Mucosa of descending colon (tissue), 3 donors: ENCODE data around the gene UNC13C. TPM values are rescaled to one million over a fixed set of nuclear protein-coding genes. Genes with fewer than 3 reads are reported as not detected.

Source experiments
- ATAC-seq: fragments of 200-7000 bp; cut with Tn5 transposase; one replicate; pipeline ENCODE4 v1.9.1; 2020; ENCODE audit warnings: mild to moderate bottlenecking, moderate library complexity
- DNase-seq, 3 donors: peaks; one replicate each; pipeline ENCODE4 v3.0.0-alpha.2; 2020
- H3K36me3 ChIP-seq: fragments of 200-600 bp; one replicate; pipeline ENCODE4 v1.8.0; 2021; ENCODE audit warnings: low read depth, mild to moderate bottlenecking
- H3K4me1 ChIP-seq: fragments of 200-600 bp; one replicate; pipeline ENCODE4 v1.8.0; 2021; ENCODE audit warnings: low read depth, mild to moderate bottlenecking
- H3K4me3 ChIP-seq: fragments of 200-600 bp; one replicate; pipeline ENCODE4 v1.8.0; 2021; ENCODE audit warnings: mild to moderate bottlenecking
- H3K9me3 ChIP-seq: fragments of 200-600 bp; one replicate; pipeline ENCODE4 v1.8.0; 2021; ENCODE audit warnings: mild to moderate bottlenecking
- intact Hi-C, 2 donors: fragments of 100-400 bp; cut with DNase I in 1 of 2; cut with micrococcal nuclease in 1 of 2; formaldehyde crosslinking; loops; one replicate each; pipeline versions ENCODE4 v1.11.0 to v1.11.1; 2022; cut with DNase I, micrococcal nuclease
- total RNA-seq, 3 donors: library from RNA; stranded (reverse); fragmentation: NEBNext Ultra II Directional in 2 of 3; extraction: Animal tissue kit (Norgen Biotek cat#: 25700) in 2 of 3; gene quantifications; one replicate each; pipeline versions ENCODE4 v1.2.1 to v1.2.4, GENCODE V29; 2021 to 2023
- TF ChIP-seq, protein P1 (sequence below): fragments of 200-600 bp; IDR thresholded peaks from one replicate; pipeline ENCODE4 v1.8.0; 2022; ENCODE audit warnings: antibody characterized with exemption, mild to moderate bottlenecking
- donor health status: DM: no; HTN: no; CAD: no; lungs with moderate emphysema.
- donor health status: DM: no; HTN: no; CAD: no.
- donor health status: DM: no; HTN: yes; CAD: no.

Gene UNC13C
- total RNA-seq, 3 donors from 2014 or later: 0.06 to 1.9 (median 0.12) TPM

DNA sequence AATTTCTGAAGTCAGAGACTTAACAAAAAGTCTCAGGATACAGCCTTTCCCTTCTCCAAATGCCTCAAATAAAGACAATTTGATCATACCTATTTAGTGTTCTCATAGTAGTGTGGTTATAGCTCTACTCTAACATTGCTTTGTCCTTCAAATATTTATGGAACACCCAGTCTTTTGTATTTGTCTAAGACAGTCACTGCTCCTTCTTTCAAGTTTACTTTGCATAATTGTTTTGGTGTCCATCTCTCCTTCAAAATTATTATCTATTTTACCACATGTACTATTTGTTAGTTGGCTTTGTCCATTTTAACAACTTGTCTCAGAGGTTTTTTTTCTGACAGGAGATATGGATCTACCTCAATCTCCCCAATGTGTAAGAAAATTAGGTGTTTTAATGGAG is 118.8 kb downstream of the UNC13C start:
- Histone ChIP-seq H3K36me3 (no peaks in the 10 kb centered on the region), H3K4me3 (no peak overlapping the region), H3K4me1 (no peaks in the 10 kb centered on the region), H3K9me3 (no peaks in the 10 kb centered on the region)
- intact Hi-C loops: no loop called here
- DNase-seq: no peak
- no peak for ATAC-seq
- TF ChIP-seq, protein P1, sequence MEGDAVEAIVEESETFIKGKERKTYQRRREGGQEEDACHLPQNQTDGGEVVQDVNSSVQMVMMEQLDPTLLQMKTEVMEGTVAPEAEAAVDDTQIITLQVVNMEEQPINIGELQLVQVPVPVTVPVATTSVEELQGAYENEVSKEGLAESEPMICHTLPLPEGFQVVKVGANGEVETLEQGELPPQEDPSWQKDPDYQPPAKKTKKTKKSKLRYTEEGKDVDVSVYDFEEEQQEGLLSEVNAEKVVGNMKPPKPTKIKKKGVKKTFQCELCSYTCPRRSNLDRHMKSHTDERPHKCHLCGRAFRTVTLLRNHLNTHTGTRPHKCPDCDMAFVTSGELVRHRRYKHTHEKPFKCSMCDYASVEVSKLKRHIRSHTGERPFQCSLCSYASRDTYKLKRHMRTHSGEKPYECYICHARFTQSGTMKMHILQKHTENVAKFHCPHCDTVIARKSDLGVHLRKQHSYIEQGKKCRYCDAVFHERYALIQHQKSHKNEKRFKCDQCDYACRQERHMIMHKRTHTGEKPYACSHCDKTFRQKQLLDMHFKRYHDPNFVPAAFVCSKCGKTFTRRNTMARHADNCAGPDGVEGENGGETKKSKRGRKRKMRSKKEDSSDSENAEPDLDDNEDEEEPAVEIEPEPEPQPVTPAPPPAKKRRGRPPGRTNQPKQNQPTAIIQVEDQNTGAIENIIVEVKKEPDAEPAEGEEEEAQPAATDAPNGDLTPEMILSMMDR: no peak

DNA sequence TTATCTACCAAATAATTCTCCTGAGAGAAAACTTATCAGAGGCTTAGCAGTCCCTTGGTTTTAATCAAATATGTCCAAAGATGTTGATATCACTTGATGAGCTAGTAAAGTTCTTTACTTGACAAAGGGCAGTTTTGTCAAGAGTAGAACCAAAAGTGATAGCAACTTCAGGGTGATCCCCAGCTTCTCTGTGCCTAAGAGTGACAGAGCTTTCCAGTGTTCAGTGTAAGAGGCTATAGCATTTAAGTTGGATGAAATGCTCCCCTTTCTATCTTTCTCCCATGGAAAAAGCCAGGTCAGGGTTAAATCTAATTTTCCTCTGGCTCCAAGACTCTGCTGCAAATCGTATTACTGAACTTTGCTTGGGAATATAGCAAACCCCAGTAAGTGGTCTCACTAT is 120.8 kb downstream of the UNC13C start:
- no peak for DNase-seq
- Histone ChIP-seq H3K4me1 (no peaks in the 10 kb centered on the region), H3K9me3 (no peaks in the 10 kb centered on the region), H3K36me3 (no peaks in the 10 kb centered on the region), H3K4me3 (no peak overlapping the region)
- TF ChIP-seq, protein P1: no peak
- intact Hi-C loops: no loop called here
- no peak for ATAC-seq

DNA sequence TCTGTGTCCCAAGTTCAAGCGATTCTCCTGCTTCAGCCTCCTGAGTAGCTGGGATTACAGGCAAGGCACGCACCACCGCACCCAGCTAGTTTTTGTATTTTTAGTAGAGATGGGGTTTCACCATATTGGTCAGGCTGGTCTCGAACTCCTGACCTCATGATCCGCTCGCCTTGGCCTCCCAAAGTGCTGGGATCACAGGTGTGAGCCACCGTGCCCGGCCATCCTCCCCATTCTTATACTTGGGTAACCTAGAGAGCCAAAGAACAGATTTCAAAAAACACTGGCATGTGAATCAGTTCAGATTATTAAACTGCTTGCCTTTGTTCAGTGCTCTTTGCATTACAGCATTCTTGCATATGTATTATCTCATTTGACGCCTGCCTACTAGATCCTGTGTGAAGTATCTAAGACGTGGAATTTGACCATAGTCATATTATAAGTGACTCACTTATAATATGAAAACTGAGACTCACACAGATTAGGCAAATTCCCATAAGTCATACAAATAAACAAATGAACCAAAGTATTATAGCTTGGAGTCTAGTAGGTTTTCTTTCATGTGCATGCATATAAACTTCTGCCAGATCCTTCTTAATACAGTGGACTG is 123.5 kb downstream of the UNC13C start:
- TF ChIP-seq, protein P1: no peak
- intact Hi-C loops: no loop called here
- Histone ChIP-seq H3K4me3 (no peak overlapping the region), H3K9me3 (no peaks in the 10 kb centered on the region), H3K4me1 (no peaks in the 10 kb centered on the region), H3K36me3 (no peaks in the 10 kb centered on the region)
- ATAC-seq: no peak
- DNase-seq: no peak

DNA sequence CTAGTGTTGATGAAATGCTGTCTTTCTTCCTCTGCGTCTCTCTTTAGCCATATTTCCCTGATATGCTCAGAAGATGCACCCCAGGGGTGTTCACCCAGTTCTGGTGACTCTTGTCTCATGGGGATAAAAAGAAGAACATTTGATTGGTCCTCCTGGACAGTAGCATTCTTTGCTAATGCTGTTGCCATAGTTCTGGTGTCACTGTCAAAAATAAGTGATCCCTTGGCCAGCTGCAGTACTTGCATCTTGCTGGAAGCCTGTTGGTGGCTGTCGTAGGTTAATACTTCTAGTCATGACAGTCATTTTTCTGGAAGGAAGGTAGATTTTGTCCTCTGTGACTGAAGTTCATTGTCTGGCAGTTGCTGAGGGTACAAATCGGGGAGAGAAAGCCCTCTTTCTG is 124.5 kb downstream of the UNC13C start:
- H3K9me3 ChIP-seq: no peaks in the 10 kb centered on the region
- DNase-seq: no peak
- no peaks in the 10 kb centered on the region for H3K36me3 ChIP-seq
- H3K4me1 ChIP-seq: no peaks in the 10 kb centered on the region
- no peak overlapping the region for H3K4me3 ChIP-seq
- intact Hi-C loops: no loop called here
- ATAC-seq: no peak
- TF ChIP-seq, protein P1: no peak

DNA sequence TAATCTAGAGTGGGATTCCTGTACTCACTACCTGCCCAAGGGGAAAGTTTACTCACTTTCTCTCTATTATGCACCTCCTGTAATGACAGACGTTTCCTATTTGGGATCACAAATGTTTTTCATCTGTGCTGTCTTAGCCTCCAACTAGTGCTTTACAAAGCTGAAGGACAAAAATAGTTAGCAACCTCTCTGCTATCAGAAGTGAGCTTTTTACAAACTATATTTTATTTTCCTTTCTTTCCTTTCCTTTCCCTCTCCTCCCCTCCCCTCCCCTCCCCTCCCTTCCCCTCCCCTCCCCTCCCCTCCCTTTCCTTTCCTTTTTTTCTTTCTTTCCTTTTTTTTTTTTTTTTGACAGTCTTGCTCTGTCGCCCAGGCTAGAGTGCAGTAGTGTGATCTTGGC is 130.8 kb downstream of the UNC13C start:
- TF ChIP-seq, protein P1: no peak
- no peaks in the 10 kb centered on the region for H3K36me3 ChIP-seq
- no peaks in the 10 kb centered on the region for H3K9me3 ChIP-seq
- intact Hi-C loops: no loop called here
- H3K4me3 ChIP-seq: no peak overlapping the region
- no peak for DNase-seq
- no peaks in the 10 kb centered on the region for H3K4me1 ChIP-seq
- no peak for ATAC-seq

DNA sequence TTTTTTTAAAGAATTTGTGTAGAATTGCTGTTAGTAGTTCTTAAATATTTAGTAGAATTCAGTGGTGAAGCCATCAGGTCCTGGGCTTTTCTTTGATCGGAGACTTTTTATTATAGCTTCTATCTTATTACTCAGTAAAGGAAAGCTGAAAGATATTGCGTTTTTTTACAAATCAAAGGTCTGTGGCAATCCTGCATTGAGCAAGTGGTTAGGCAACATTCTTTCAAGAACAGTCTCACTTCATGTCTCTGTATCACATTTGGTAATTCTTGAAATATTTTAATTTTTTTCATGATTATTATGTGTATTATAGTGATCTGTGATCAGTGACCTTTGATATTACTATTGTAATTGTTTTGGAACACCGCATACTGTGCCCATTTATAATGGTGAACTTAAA is 140.8 kb downstream of the UNC13C start:
- no peaks in the 10 kb centered on the region for H3K36me3 ChIP-seq
- H3K4me1 ChIP-seq: no peaks in the 10 kb centered on the region
- ATAC-seq (no peak), DNase-seq (no peak)
- H3K4me3 ChIP-seq: no peak overlapping the region
- no peaks in the 10 kb centered on the region for H3K9me3 ChIP-seq
- intact Hi-C loops: no loop called here
- TF ChIP-seq, protein P1: no peak
